Measurements from ENCODE around the gene KRT72.

Gene KRT72

DNA sequence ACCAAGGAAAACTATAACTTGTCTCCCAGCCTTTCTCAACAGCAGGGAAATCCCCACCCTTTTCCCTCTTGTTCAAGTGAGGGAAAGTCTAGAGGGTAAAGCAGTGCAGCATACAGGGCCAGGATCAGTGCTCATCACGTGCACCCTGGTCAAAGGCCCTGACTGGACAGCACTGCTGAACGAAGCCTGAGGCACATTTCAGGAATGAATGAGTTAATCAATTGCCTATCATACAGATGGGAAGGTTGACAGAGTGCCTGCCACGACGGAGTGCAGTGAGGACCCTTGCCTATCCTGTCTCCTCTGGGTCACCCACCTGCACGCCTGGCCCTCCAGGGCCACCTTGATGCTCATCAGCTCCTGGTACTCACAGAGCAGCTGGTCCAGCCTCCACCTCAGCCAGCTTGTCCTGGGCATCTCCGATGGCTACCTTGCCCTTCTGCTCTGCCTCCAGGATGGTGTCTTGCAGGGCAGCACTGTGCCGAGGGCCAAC is 28.8 kb upstream of the KRT72 start:
- DNase-seq, result peak; percentile 54

DNA sequence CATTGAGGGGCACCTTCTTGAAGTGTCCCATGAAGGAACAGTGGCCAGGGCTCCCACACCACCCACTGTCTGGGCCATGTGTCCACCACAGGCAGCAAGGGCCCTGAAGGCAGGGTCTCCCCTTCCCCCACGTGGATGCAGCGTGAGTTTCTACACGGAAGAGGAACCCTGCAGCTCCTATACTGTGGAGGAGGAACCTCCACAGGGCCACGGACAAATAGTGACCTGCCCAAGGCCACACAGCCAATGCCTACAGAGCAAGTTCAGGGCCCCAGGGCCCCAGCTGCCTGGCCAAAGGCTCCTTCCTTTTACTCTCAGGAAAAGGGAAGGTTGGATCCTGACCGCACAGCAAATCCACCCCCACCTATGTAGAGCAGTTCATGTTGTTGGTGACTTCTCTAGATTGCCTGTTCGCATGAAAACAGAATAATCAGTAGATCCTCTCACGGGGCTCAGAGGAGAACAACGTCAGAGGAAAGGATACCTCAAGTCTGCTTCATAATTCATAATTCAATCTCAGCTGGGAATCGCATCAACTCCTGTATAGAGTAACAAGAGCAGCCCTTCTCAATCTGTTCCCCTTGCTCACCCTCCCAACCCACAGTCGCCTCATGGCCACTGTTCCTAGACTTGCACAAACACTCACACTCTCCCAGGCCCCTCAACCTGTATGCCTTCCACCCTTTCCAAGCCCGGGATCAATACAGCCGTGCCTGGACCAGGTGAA is 28.2 kb upstream of the KRT72 start:
- peak; percentile 51 for DNase-seq

DNA sequence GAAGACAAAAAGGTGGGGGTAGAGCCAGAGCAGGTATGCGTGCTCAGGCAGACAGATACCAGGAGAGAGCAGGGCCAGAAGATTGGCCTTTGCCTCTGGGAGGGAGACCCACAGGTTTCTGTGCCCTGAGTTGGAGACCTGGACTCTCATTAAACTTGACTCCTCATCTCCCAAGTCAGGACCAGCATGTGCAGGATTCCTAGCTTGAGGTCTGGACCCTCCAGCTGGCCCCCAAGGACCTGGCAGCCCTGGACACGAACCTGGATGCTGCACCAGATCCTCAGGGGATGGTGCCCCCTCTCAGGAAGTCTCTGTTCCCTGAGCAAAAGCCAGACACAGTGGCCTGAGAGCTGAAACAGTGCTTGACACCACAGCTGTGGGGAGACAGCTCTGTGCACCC is 27.6 kb upstream of the KRT72 start:
- peak; percentile 50 for DNase-seq

DNA sequence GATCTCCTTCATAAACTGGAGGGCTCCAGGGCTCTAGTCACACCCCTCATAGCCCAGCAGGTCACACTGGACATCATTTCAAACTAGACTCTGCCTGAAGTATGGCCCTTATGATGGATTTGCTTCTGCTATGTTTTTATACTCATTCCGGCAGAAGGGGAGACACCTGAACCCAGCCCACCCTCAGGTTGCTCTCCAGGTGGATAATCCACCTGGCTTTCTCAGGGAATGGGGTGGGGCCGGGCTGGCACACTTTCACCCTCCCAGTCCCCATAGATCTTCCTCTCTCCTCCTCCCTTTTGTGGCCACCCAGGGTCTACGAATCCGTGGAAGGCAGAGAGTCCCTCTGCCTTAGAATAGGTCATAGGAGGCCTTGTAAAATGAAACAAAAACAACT is 26.8 kb upstream of the KRT72 start:
- peak; percentile 41 for DNase-seq

DNA sequence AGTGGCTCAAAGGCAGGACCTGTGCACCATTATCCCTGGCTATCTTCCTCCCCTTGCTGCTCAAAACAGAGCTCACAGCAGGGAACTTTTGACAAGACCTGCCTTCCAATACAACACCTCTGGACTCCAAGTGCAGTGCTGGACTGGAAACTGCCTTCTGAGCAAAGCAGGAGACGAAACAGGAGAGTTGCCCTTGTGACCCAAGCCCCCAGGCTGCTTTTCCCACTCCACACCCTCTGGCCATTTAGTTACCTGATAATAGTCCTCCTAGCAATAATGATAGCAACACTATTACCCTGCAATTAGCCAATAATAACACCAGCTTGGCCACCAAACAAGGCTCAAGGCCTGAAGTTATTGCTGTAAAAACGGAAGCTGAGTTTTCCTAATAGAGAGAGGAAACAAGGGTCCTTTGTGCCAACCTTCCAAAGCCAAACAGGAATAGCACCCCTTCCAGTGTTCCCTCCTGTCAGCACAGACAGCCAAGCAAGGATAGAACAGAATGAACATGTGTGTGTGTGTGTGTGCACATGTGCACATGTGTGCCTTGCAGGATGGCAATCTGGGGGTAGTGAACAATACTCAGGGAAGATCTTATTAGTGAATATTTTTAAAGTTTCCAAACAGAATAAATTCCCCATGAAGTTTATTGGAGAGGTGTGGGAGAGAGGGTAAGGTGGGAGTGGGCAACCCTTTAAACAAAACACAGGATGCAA is 26.3 kb upstream of the KRT72 start:
- DNase-seq, result peak; percentile 59

DNA sequence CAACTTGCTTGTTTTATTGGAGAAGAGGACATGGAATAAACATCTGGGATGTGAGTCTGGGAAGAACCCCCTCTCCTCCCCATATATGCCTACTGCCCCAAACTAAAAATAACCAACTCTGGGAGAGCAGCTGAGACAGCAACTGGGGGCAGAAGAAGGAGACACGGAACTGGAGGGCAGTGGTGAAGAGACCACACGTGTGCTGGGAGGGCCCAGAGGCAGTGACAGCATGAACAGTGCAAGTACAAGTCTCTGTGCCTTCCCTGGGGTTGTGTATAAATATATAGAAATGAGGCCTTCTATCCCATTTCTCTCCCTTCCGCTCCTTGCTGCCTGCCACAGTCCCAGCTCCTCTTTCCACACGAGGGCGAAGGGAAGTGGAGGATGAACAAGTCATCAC is 21.1 kb upstream of the KRT72 start:
- DNase-seq, result peak; percentile 27

DNA sequence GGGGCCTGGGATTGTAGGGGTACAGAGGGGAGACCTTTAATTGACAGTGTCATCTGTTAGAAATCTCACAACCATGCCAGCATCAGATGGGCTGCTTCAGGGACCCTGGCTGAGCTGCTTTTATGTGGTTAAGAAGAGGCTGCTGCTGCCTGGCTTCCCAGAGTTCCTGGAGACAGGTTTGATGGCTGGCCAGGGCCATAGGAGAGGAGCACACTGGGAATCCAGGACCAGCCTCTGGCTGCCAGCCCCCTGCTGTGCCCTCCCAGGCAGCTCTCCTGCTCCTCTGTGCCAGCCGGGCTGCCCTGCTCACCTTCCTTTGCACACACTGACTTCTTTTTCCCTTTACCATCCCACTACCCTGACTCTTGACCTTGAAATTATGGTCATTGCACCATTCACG is 17.6 kb upstream of the KRT72 start:
- DNase-seq, result no peak

DNA sequence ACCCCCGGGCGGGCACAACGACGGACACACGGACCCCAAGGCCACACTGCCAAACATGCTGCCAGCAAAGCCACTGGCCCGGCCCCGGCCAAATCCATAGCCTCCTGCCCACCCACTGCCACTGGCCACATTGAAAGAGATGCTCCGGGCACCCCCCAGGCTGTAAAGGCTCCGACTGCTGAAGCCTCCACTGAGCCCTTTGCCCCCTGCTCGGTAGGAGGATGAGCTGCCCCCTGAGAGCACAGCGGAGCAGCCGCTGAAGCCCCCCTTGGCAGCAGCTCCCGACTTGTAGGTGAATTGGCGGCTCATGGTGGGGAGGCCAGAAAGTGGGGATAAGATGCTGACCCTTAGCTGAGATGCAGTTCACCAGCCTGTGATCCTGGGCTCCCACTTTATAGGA is 17.0 kb upstream of the KRT72 start, which contains the start of gene KRT73:
TSS of gene KRT73 (minus strand) at position 344 of the 400 bp plus-strand sequence. CDS start at position 309, 35 bp downstream.
- no peak for DNase-seq

DNA sequence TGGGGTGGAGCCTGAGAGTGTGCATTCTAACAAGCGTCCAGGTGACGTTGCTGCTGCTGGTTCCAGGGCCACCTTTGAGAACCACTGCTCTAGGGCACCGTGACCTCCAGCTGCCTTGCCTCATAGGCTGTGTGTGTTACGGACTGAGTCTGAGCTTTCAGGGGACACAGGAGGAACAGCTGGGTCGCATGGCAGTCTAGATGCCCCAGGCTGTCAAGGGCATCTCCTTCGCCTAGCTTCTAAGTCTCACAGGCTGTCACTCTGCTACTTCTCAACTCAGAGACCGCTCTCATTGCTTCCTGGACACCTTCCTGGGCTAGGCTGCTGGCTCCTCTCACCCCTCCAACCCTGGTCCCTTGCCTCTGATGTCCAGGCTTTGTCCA is 16.1 kb upstream of the KRT72 start:
- no peak for DNase-seq

DNA sequence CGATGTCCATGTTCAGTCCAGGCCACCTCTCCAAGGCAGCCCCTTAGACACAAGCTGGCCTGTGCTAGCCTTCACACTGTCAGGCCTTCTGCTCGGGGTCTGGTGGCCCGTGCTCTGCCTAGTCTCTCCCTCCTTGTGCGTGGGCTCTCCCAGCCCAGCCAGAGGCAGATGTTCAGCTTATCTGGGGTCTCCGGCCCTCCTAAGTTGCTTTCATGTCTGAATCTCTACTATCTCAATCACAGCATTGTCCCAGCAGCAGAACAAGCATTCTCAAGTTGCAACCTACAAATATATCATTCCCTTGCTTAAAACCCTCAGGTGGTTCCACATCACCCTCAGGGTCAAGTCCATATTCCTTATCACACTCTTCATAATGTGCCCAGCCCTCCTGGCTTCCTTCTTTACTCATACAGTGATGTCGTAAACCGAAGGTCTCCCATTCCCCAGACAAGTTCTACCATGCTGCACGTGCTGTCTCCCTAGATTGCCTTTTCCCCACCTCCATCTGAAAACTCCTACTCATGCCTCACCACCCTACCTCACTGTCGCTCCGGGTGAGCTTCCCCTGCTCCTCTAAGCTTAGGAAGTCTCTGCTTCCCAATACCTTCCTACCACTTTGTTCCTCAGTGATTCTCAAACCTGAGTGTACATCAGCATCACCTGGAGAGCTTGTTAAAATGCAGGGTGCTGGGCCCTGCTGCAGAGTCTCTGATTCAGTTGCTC is 15.6 kb upstream of the KRT72 start:
- no peak for DNase-seq

DNA sequence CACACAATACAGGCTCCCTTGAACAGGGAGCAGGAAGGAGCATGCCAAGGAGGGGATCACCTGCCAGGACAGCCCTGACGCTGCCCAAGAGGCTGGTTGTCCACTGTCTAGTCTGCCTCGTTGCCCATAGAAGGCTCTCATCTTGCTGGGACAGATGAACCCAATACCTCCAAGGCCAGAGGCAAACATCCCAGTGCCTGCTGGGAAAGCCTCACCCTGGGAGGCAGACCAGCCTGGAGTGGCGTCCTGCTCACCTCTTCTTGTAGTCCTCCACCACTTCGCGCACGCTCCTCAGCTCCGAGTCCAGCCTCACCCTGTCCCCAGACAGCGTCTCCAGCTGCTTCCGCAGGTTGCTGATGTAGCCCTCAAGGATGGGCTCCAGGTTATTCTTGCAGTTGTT is 14.6 kb upstream of the KRT72 start:
- no peak for DNase-seq

DNA sequence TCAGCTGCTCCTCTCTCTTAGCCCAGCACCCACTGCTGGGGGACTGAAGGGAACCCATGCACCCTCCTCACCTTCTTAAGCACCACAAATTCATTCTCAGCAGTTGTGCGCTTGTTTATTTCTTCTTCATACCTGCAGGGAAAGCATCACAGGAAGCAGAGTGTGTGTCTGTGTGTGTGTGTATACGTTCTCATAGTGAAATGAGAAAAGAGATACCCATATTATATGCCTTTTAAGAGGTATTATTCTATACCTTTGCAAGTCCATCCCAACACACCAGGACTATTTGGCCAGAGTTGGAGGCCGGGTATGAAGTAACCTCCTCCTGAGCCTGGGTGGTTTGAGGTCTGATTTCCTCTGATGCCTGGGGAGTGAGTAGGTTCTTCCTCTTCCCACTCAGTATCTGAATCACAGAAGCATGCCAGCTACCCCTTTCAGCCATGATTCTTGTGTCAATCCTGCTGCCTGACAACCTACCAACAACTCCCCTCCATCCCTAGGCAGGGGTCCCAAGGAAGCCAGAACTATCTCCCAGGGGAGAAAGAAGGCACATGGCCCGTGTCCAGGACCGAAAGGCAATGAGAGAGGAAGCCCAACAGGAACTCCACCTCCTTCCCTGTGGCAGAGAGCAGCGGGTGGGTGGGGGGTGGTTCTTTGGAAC is 14.1 kb upstream of the KRT72 start:
- peak; percentile 50 for DNase-seq

DNA sequence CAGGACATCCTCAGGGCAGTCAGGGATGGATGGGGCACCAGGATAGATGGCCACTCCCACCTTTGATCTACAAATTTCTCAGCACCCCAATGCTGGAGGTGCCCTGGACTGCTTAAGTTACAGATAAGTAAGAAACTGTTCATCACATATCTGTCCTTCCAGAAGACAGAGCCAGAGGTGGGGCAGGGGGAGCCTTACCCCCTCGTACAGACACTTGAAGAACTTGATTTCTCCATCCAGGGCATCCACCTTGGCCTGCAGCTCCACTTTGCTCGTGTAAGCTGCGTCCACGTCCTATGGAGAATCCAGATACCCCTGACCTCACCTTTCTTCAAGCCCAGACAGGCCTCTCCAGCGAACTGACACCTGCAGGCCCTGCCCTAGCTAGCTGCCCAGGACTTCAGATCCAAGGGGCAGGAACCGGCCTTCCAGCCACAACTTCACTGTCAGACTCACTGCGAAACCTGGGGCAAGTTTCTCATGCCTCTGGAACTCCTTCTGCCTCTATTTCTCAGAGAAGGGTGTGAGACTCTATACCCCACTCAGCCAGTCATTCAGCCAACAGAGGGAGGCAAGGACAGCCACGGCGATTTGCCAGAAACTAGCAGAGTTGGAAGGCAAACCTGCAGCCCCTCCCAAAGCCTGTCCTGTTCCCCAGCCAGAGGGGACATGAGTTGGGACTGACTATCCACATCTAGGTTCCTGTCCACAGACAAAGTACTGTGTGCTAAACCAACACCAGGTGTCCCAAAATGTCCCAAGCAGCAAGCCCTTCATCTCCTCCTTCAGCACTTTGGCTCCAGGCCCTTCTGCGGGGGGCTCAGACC is 13.3 kb upstream of the KRT72 start:
- DNase-seq, result peak; percentile 50

DNA sequence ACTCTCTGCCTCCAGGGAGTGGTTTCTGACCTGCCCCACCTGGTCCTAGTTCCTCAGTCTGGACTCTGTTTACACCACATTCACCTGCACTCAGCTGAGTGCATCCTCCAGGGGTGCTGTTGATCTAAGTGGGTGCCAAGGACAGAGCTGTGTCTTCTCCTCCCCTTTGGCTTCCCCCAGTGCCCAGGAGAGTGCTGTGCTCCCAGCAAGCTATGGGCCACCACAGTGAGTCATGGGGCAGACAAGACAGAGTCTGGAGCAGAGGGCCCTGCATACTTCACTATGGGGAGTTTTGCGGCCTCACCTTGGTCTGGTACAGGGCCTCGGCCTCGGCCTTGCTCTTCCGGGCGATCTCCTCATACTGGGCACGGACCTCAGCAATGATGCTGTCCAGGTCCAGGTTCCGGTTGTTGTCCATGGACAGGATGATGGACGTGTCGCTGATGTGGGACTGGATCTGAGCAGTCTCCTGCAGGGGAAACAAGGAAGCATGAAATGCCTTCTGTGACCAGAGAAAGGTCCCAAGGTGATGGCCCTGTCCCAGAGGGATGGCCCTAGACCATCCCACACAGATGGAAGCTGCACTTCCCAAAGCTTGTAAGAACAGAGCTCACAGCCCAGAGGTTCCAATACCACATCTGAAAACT is 12.2 kb upstream of the KRT72 start:
- peak; percentile 47 for DNase-seq

DNA sequence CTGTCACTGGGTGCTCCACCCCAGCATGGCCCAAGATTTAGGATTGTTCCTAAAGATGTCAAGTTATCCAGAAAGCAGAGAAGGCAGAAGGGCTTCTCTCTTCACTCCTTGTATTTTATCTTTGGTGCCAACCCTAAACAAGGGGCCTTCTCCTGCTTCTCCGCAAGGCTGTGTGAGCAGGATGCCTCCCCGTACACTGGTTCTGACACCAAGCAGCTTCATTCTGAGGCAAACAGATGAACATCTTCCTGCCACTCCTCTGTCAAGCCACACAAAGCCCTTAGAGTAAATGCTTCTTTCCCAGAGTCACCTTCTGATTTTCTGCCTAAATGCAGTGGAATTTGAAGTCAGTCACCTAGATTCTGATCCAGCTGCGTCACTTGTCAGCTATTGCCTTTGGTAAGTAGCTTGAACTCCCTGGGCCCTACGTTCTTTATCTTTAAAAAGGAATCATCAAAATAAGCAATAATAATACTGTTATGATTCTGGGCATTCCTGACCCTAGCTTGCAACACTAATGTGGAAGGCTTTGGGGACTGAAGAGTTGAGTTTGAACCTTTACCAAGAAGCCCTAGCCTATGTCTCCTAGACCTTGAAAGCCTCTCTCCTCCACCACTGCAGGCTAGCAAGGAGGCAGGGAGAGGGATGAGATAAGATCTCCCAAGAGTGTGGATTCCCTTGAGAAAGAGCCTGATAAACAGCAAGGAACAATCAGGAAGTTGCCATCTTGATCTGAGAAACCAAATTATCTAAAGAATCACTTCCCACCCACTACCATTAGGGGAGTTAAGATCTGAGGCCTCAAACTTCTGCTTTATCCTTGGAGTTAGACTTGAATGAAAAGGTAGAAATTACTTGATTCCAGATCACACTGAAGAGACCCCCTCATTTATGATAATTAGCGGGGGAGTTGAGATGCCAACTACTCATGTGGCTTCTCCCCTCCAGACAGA is 11.4 kb upstream of the KRT72 start:
- peak; percentile 38 for DNase-seq

DNA sequence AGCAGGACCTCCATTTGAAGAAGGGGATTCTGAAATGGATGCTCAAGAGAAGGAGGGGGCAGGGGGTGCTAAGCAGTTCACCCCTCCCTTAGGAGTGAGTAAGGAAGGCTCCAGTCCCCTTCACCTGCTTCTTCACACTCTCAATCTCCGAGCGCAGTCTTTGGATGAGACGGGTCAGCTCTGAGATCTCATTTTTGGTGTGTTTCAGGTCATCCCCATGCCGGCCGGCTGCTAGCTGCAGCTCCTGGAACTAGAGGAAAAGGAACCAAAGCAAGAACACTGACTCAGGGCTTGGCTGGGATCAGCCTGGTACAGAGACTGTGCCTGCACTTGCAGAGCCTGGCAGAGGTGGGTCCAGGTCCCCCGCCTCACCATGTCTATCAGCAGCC is 9.8 kb upstream of the KRT72 start:
- peak; percentile 40 for DNase-seq

DNA sequence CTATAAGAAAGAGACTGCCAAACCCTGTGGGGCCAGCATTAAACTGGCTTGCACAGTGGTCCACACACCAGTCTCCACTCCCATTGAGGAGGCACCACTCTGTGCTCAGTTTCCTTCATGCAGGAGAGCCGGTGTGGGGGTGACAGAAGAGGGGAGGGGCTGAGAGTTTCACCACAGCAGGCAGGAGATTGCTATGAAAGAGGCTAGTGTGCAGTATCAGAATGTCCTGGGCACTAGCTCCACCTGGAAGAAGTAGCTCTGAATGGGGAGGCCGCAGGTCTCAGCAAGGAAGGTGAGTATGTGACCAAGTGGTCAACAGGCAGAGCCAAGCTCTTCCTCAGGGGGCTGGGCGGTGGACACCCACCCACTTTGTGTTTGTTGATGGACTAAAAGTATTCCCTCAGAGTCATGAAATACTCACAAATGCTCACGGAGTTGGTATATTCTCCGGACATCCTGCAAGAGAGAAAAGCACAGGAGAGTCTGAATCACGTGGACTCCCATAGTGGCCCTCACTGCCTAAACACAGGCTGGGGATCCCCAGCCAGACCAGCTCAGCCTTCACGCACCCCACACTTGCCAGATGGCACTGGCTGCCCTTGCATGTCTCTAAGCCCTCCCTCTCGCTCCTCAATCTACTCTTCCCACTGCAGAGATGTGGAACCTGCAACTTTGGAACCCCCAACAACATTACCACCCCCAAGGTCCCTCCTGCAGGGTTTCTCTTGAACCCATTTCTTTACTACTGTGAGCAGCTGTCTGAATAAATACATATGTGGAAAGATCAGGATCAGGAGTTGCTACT is 7.8 kb upstream of the KRT72 start:
- DNase-seq, result peak; percentile 45

DNA sequence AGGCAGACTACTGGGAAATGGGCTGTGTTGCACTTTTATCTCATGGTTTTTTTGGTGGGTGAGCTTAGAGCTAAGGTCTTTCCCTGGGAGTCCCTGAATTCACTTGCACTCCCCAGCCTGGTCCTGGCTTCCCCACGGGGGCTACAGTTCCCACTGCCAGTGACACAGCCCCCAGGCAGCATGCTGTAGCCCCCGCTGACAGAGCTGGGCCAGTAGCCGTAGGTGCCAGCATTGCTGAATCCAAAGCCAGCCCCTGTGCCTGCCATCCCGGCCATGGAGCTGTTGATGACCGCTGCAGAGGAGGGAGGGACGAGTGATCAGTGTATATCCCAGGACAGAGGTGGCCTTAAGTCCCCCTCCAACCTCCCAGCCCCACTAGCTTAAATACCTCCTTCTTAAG is 6.9 kb upstream of the KRT72 start:
- DNase-seq, result peak; percentile 53

DNA sequence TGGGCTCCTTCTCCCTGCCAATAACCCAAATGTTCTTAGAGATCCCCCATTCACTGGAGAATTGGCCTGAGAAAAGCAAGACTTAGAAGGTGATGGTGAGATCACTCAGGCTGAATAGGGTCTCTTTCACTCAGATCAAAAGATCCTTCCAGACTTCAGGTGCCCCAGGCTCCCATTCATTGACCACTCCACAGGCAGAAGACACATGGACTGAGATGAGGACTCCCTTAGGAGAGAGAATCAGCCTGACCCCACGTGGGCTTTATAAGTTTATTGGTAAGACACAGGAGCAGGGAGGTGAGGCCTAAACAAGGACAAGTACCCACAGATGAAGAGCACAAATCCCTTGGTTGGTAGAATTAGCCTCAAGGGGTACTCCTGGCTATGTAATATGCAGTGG is 6.1 kb upstream of the KRT72 start:
- DNase-seq, result peak; percentile 35

Measured in islet precursor cell (in vitro differentiated cells).